GM12878 (cell line): ENCODE data around the gene WIPF2. TPM values are rescaled to one million over a fixed set of nuclear protein-coding genes. Genes with fewer than 3 reads are reported as not detected.
A peak's percentile ranks its signal among the peaks of the same experiment; 100 is the strongest.

ENCODE experiments used
- ATF7 ChIP-seq: fragments of 450-650 bp; IDR thresholded peaks from 2 replicates; pipeline ENCODE4 v1.6.1; 2016; ENCODE audit warnings: low read depth, mild to moderate bottlenecking
- CBX3 ChIP-seq: fragments of 200-600 bp; sonication (generic); IDR thresholded peaks from 2 replicates; pipeline ENCODE4 v1.6.1; 2016; ENCODE audit warnings: low read depth, borderline replicate concordance
- CBX5 ChIP-seq: sonication (generic); IDR thresholded peaks from 2 replicates; pipeline ENCODE4 v1.6.1; 2016; ENCODE audit warnings: low read depth, moderate library complexity, mild to moderate bottlenecking, inconsistent platforms
- E2F8 ChIP-seq: fragments of 450-650 bp; IDR thresholded peaks from 2 replicates; pipeline ENCODE4 v1.6.1; 2018; ENCODE audit warnings: mild to moderate bottlenecking, low read depth, moderate library complexity; ENCODE audit not compliant: partially characterized antibody
- KAT2A ChIP-seq: conservative IDR thresholded peaks from 2 replicates; pipeline ENCODE4 v1.6.1; 2011; ENCODE audit warnings: low read depth, low read length; ENCODE audit not compliant: control insufficient read depth
- MYB ChIP-seq: fragments of 150-350 bp; IDR thresholded peaks from 2 replicates; pipeline ENCODE4 v1.6.1; 2014; ENCODE audit warnings: mild to moderate bottlenecking, low read depth, low read length, borderline replicate concordance
- MYC ChIP-seq: IDR thresholded peaks from 2 replicates; pipeline ENCODE4 v1.6.1; 2011; ENCODE audit warnings: mild to moderate bottlenecking, low read length, moderate library complexity, inconsistent platforms; ENCODE audit not compliant: insufficient read depth, insufficient replicate concordance, insufficient read length, severe bottlenecking
- NFYA ChIP-seq: IDR thresholded peaks from 2 replicates; pipeline ENCODE4 v1.6.1; 2011; ENCODE audit warnings: low read depth, mild to moderate bottlenecking, low read length, improper control_type of control experiment, borderline replicate concordance
- NR2F1 ChIP-seq: fragments of 450-650 bp; conservative IDR thresholded peaks from 2 replicates; pipeline ENCODE4 v1.6.1; 2017; ENCODE audit warnings: mild to moderate bottlenecking
- PKNOX1 ChIP-seq: fragments of 450-650 bp; IDR thresholded peaks from 2 replicates; pipeline ENCODE4 v1.6.1; 2016; ENCODE audit warnings: mild to moderate bottlenecking
- POLR2AphosphoS2 ChIP-seq: IDR thresholded peaks from 2 replicates; pipeline ENCODE4 v1.6.1; 2011; ENCODE audit warnings: low read depth, mild to moderate bottlenecking, low read length, improper control_type of control experiment, moderate library complexity
- RAD51 ChIP-seq: fragments of 450-650 bp; IDR thresholded peaks from 2 replicates; pipeline ENCODE4 v1.6.1; 2016; ENCODE audit warnings: moderate library complexity, mild to moderate bottlenecking, inconsistent platforms
- TARDBP ChIP-seq: IDR thresholded peaks from 2 replicates; pipeline ENCODE4 v1.6.1; 2016; ENCODE audit warnings: borderline replicate concordance
- ZBED1 ChIP-seq: IDR thresholded peaks from 2 replicates; pipeline ENCODE4 v1.6.1; 2016; ENCODE audit warnings: borderline replicate concordance
- ZBTB11 ChIP-seq: fragments of 450-650 bp; formaldehyde crosslinking; IDR thresholded peaks from 2 replicates; pipeline ENCODE4 v1.5.0; 2022; ENCODE audit warnings: mild to moderate bottlenecking, missing genetic modification characterization
- ZBTB40 ChIP-seq: fragments of 450-650 bp; IDR thresholded peaks from 2 replicates; pipeline ENCODE4 v1.6.1; 2016; ENCODE audit warnings: mild to moderate bottlenecking, moderate library complexity, borderline replicate concordance
- ZNF622 ChIP-seq: fragments of 450-650 bp; IDR thresholded peaks from 2 replicates; pipeline ENCODE4 v1.6.1; 2017; ENCODE audit warnings: mild to moderate bottlenecking, inconsistent platforms
- polyA plus RNA-seq, 11 experiments: library from polyadenylated mRNA; depleted of rRNA in 4 of 11; unstranded in 6 of 11; stranded (reverse) in 5 of 11; fragments of >200 nt; fragmentation: Nextera tagmentation in 4 of 11; fragmentation: Illumina TruSeq in 1 of 11; extraction: Ambion mirVana in 4 of 11; extraction: Trizol in 1 of 11; gene quantifications; 1 replicate in 1 of 11; 2 replicates in 10 of 11; pipeline versions ENCODE4 v1.2.1 to v1.2.3, GENCODE V29; 2011 to 2016; ENCODE audit warnings: inconsistent platforms in 2 of 11, missing spikeins in 2 of 11, low read depth in 1 of 11
- total RNA-seq, 4 experiments: library from RNA; depleted of rRNA in 3 of 4; stranded (reverse); fragments of >200 nt in 3 of 4; fragmentation: Illumina TruSeq in 1 of 4; extraction: Trizol in 1 of 4; gene quantifications; 2 replicates each; pipeline versions ENCODE4 v1.2.1 to v1.2.3, GENCODE V29; 2013 to 2021

Gene WIPF2
- total and polyA plus RNA-seq, 10 of the 15 experiments (the other 5 are each of a cell fraction or from before 2014, with no cell fraction given), result 4.2 to 20.8 (median 7.1) TPM

- TF ChIP-seq ZBTB11 (CRISPR knock-in tag) (no peak), CBX5 (no peak), ZNF622 (no peak), NFYA (no peak), RAD51 (peak; percentile 96), ZBED1 (peak; percentile 79; the same call in 1 of the 2 replicates), NR2F1 (peak; percentile 62; the same call in 1 of the 2 replicates), MYB (no peak), MYC (no peak), POLR2AphosphoS2 (no peak; the same call in 1 of the 2 replicates), ZBTB40 (peak; percentile 94; the same call in 1 of the 2 replicates), TARDBP (peak; percentile 88; the same call in 1 of the 2 replicates), E2F8 (peak; percentile 87), CBX3 (no peak), PKNOX1 (peak; percentile 98), KAT2A (no peak), ATF7 (peak; percentile 96)
Observed at GRCh38 chr17:40322358-40323315, 103.5 kb downstream of the WIPF2 start (continued).
